LNCaP clone FGC (cell line): Measurements from ENCODE around the gene BCAT1.

Source experiments
- DNase-seq: peaks from one replicate; pipeline ENCODE4 v3.0.0-alpha.2; 2011; ENCODE audit warnings: low read depth
- H3K4me3 ChIP-seq: 2 replicates; pipeline ENCODE4 v1.5.1; 2011; ENCODE audit warnings: mild to moderate bottlenecking, low read depth, low read length, control low read depth
- CTCF ChIP-seq: IDR thresholded peaks from 2 replicates; pipeline ENCODE4 v1.5.1; 2012; ENCODE audit warnings: mild to moderate bottlenecking; ENCODE audit not compliant: control insufficient read depth, insufficient read depth; ENCODE audit errors: extremely low read depth

Gene BCAT1

DNA sequence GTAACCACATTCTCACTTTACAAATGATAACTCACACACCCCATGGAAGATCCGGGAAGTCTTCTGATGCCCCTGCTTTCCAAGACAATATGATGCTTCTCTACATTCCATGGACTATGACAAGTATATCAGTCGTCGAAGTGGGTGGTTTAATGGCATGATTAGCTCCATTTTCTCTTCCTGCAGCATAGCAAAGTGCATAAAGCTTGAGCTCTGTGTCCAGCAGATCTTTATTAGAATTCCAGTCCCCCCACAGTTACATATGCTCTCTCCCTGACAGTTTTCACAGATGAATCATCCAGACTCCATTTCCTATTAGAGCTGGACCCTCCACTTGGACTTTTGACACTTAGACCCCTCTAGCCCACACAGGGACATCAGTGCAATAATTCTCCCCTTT lies 174.9 kb downstream of the BCAT1 start:
- no peak overlapping the region for H3K4me3 ChIP-seq
- DNase-seq = no peak
- no peak for TF ChIP-seq CTCF

GRCh38 chr12:24772813-24773212 lies 176.1 kb downstream of the BCAT1 start:
- DNase-seq = no peak
- TF ChIP-seq CTCF = no peak
- no peak overlapping the region for H3K4me3 ChIP-seq

GRCh38 chr12:24770821-24771220 lies 178.1 kb downstream of the BCAT1 start:
- TF ChIP-seq CTCF = no peak
- no peak for DNase-seq
- H3K4me3 ChIP-seq = no peak overlapping the region

- TF ChIP-seq CTCF = no peak
- no peak for DNase-seq
These were observed 178.6 kb downstream of the BCAT1 start for GRCh38 chr12:24770334-24770733.

GRCh38 chr12:24769682-24770081 lies 179.2 kb downstream of the BCAT1 start:
- no peak overlapping the region for H3K4me3 ChIP-seq
- no peak for TF ChIP-seq CTCF
- DNase-seq = no peak

More at GRCh38 chr12:24770334-24770733, 178.6 kb downstream of the BCAT1 start:
- H3K4me3 ChIP-seq = no peak overlapping the region

- DNase-seq = no peak
- no peak for TF ChIP-seq CTCF
- H3K4me3 ChIP-seq = no peak overlapping the region
These were observed 180.5 kb downstream of the BCAT1 start for GRCh38 chr12:24768415-24768814.

DNA sequence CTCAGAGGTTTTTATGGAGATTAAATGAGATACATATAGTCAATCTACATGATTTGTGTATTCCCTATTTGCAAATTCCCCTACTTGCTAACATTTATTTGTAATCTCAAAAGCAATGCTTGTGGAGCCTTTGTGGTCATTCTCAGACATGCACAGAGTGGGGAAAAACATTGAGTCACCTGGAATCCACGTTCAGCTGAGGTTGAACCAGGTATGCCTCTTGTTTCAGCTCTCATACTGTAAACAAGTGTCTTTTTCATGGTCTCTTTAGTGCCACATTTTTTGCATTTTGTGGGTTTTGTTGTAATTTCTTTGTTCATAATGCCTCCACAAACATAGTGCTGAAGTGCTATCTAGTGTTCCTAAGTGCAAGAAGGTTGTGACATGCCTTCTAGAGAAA lies 181.9 kb downstream of the BCAT1 start:
- TF ChIP-seq CTCF = no peak
- no peak overlapping the region for H3K4me3 ChIP-seq
- no peak for DNase-seq
